Measurements from ENCODE around the gene CA10.
A peak's percentile ranks its signal among the peaks of the same experiment; 100 is the strongest.

CA10 gene

GRCh38 chr17:51955245-51955644 is 203.3 kb downstream of the CA10 start:
- no peak overlapping the region for H3K14ac ChIP-seq (ENCODE audit: low read length)
- peaks cover 0 to 1% of the 10 kb centered on the region in 2 experiments for H3K4me1 ChIP-seq (ENCODE audit: control insufficient read depth in 1 of 2, insufficient read depth in 2 of 2, low read length in 2 of 2)
- H2AFZ ChIP-seq (ENCODE audit: insufficient read depth, low read length, poor library complexity), result no peak overlapping the region
- no peak overlapping the region for H3K4me2 ChIP-seq (ENCODE audit: low read length)
- H3K9me3 ChIP-seq (ENCODE audit: insufficient read depth, low read depth, low read length), result no peaks in the 10 kb centered on the region
- no peaks in the 10 kb centered on the region for H3K36me3 ChIP-seq (ENCODE audit: control insufficient read depth in 1 of 2, insufficient read depth in 2 of 2, low read length in 2 of 2)
- no peak overlapping the region for H3K18ac ChIP-seq (ENCODE audit: low read length)
- DNase-seq, result no peak
- H3K23ac ChIP-seq (ENCODE audit: low read length), result no peak overlapping the region
- H3K27ac ChIP-seq (ENCODE audit: low read depth, low read length), result no peak overlapping the region
- no CpG with 5 or more reads among the region's 2 CpGs for WGBS (ENCODE audit: extremely low coverage, insufficient coverage, insufficient read length)
- H2BK5ac ChIP-seq (ENCODE audit: low read depth, low read length, poor library complexity), result no peak overlapping the region
- no peaks in the 10 kb centered on the region for H3K27me3 ChIP-seq (ENCODE audit: insufficient read depth, low read length)
- no peaks in the 10 kb centered on the region for H3K79me2 ChIP-seq (ENCODE audit: control insufficient read depth, insufficient read depth, low read length, poor library complexity)
- peak overlapping the region; percentile 11 for H4K91ac ChIP-seq (ENCODE audit: low read depth, low read length)
- no peak overlapping the region for H2AK5ac ChIP-seq (ENCODE audit: low read length)
- H3K79me1 ChIP-seq (ENCODE audit: low read length), result no peaks in the 10 kb centered on the region
- H4K8ac ChIP-seq (ENCODE audit: low read depth, low read length), result no peak overlapping the region
- H3K4me3 ChIP-seq (ENCODE audit: low read depth, low read length), result no peak overlapping the region
- H2BK12ac ChIP-seq (ENCODE audit: low read length), result no peak overlapping the region
- H3K9ac ChIP-seq (ENCODE audit: low read length), result no peak overlapping the region
- H2BK120ac ChIP-seq (ENCODE audit: insufficient read depth, low read length, poor library complexity), result no peak overlapping the region
- H3K4ac ChIP-seq (ENCODE audit: low read depth, low read length), result no peak overlapping the region
- H4K12ac ChIP-seq (ENCODE audit: low read depth, low read length), result no peak overlapping the region

GRCh38 chr17:51954232-51954765 is 204.2 kb downstream of the CA10 start:
- Histone ChIP-seq H3K4ac (ENCODE audit: low read depth, low read length) (no peak overlapping the region), H3K9me3 (ENCODE audit: insufficient read depth, low read depth, low read length) (no peaks in the 10 kb centered on the region), H2BK12ac (ENCODE audit: low read length) (no peak overlapping the region), H4K8ac (ENCODE audit: low read depth, low read length) (no peak overlapping the region), H2AK5ac (ENCODE audit: low read length) (no peak overlapping the region), H3K4me2 (ENCODE audit: low read length) (no peak overlapping the region), H2BK5ac (ENCODE audit: low read depth, low read length, poor library complexity) (no peak overlapping the region), H3K79me2 (ENCODE audit: control insufficient read depth, insufficient read depth, low read length, poor library complexity) (no peaks in the 10 kb centered on the region), H3K36me3 (ENCODE audit: control insufficient read depth in 1 of 2, insufficient read depth in 2 of 2, low read length in 2 of 2) (no peaks in the 10 kb centered on the region), H3K27ac (ENCODE audit: low read depth, low read length) (no peak overlapping the region), H3K4me3 (ENCODE audit: low read depth, low read length) (no peak overlapping the region), H2BK120ac (ENCODE audit: insufficient read depth, low read length, poor library complexity) (no peak overlapping the region), H3K79me1 (ENCODE audit: low read length) (no peaks in the 10 kb centered on the region), H3K9ac (ENCODE audit: low read length) (no peak overlapping the region), H3K18ac (ENCODE audit: low read length) (no peak overlapping the region), H4K91ac (ENCODE audit: low read depth, low read length) (no peak overlapping the region), H2AFZ (ENCODE audit: insufficient read depth, low read length, poor library complexity) (no peak overlapping the region), H4K12ac (ENCODE audit: low read depth, low read length) (no peak overlapping the region), H3K4me1 (ENCODE audit: control insufficient read depth in 1 of 2, insufficient read depth in 2 of 2, low read length in 2 of 2) (peaks cover 0 to 1% of the 10 kb centered on the region in 2 experiments), H3K23ac (ENCODE audit: low read length) (no peak overlapping the region), H3K27me3 (ENCODE audit: insufficient read depth, low read length) (no peaks in the 10 kb centered on the region), H3K14ac (ENCODE audit: low read length) (no peak overlapping the region)
- DNase-seq, result no peak
- WGBS (ENCODE audit: extremely low coverage, insufficient coverage, insufficient read length), result no CpG with 5 or more reads among the region's 2 CpGs

DNA sequence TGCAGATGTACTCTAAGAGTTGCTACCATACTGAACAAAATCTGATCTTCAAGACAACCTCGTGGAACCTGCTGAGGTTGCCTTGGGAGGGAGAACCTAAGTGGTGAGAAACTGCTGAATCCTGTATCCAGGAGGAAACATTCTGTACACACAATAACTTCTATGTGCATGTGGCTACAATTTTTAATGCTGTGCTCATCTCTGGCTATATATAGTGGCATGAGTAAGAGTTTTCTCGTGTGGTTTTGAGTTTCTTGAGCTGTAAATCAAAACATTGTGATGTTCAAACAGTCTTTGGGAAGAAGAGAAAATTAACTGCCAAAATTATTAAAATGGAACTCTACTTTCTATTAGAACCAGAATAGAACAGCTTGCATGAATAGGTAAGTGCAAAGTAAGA is 206.8 kb downstream of the CA10 start:
- WGBS (ENCODE audit: extremely low coverage, insufficient coverage, insufficient read length), result no CpG with 5 or more reads among the region's 2 CpGs
- Histone ChIP-seq H2BK5ac (ENCODE audit: low read depth, low read length, poor library complexity) (no peak overlapping the region), H2AK5ac (ENCODE audit: low read length) (no peak overlapping the region), H3K23ac (ENCODE audit: low read length) (no peak overlapping the region), H3K9ac (ENCODE audit: low read length) (no peak overlapping the region), H2BK12ac (ENCODE audit: low read length) (no peak overlapping the region), H3K27me3 (ENCODE audit: insufficient read depth, low read length) (no peaks in the 10 kb centered on the region), H3K4ac (ENCODE audit: low read depth, low read length) (no peak overlapping the region), H3K79me2 (ENCODE audit: control insufficient read depth, insufficient read depth, low read length, poor library complexity) (no peaks in the 10 kb centered on the region), H2AFZ (ENCODE audit: insufficient read depth, low read length, poor library complexity) (no peak overlapping the region), H4K12ac (ENCODE audit: low read depth, low read length) (no peak overlapping the region), H4K91ac (ENCODE audit: low read depth, low read length) (no peak overlapping the region), H2BK120ac (ENCODE audit: insufficient read depth, low read length, poor library complexity) (no peak overlapping the region), H3K27ac (ENCODE audit: low read depth, low read length) (no peak overlapping the region), H4K8ac (ENCODE audit: low read depth, low read length) (no peak overlapping the region), H3K4me3 (ENCODE audit: low read depth, low read length) (no peak overlapping the region), H3K36me3 (ENCODE audit: control insufficient read depth in 1 of 2, insufficient read depth in 2 of 2, low read length in 2 of 2) (no peaks in the 10 kb centered on the region), H3K18ac (ENCODE audit: low read length) (no peak overlapping the region), H3K14ac (ENCODE audit: low read length) (no peak overlapping the region), H3K9me3 (ENCODE audit: insufficient read depth, low read depth, low read length) (no peaks in the 10 kb centered on the region), H3K4me1 (ENCODE audit: control insufficient read depth in 1 of 2, insufficient read depth in 2 of 2, low read length in 2 of 2) (peaks cover 0 to 1% of the 10 kb centered on the region in 2 experiments), H3K4me2 (ENCODE audit: low read length) (no peak overlapping the region), H3K79me1 (ENCODE audit: low read length) (no peaks in the 10 kb centered on the region)
- no peak for DNase-seq

- no peak overlapping the region for H4K8ac ChIP-seq (ENCODE audit: low read depth, low read length)
- H3K4me2 ChIP-seq (ENCODE audit: low read length), result no peak overlapping the region
- H3K79me1 ChIP-seq (ENCODE audit: low read length), result no peaks in the 10 kb centered on the region
- no peak overlapping the region for H2AK5ac ChIP-seq (ENCODE audit: low read length)
- no peak overlapping the region for H2AFZ ChIP-seq (ENCODE audit: insufficient read depth, low read length, poor library complexity)
- H3K14ac ChIP-seq (ENCODE audit: low read length), result no peak overlapping the region
- no peak overlapping the region for H2BK120ac ChIP-seq (ENCODE audit: insufficient read depth, low read length, poor library complexity)
- H3K4me1 ChIP-seq (ENCODE audit: control insufficient read depth in 1 of 2, insufficient read depth in 2 of 2, low read length in 2 of 2), result no peaks in the 10 kb centered on the region
- H3K4me3 ChIP-seq (ENCODE audit: low read depth, low read length), result no peak overlapping the region
- H2BK12ac ChIP-seq (ENCODE audit: low read length), result no peak overlapping the region
- no peaks in the 10 kb centered on the region for H3K36me3 ChIP-seq (ENCODE audit: control insufficient read depth in 1 of 2, insufficient read depth in 2 of 2, low read length in 2 of 2)
- no peak overlapping the region for H3K23ac ChIP-seq (ENCODE audit: low read length)
- no peak overlapping the region for H4K91ac ChIP-seq (ENCODE audit: low read depth, low read length)
- no peak for DNase-seq
- H3K79me2 ChIP-seq (ENCODE audit: control insufficient read depth, insufficient read depth, low read length, poor library complexity), result no peaks in the 10 kb centered on the region
- no peaks in the 10 kb centered on the region for H3K9me3 ChIP-seq (ENCODE audit: insufficient read depth, low read depth, low read length)
- H3K27ac ChIP-seq (ENCODE audit: low read depth, low read length), result no peak overlapping the region
- no peak overlapping the region for H3K9ac ChIP-seq (ENCODE audit: low read length)
- H2BK5ac ChIP-seq (ENCODE audit: low read depth, low read length, poor library complexity), result no peak overlapping the region
- no peaks in the 10 kb centered on the region for H3K27me3 ChIP-seq (ENCODE audit: insufficient read depth, low read length)
- no peak overlapping the region for H4K12ac ChIP-seq (ENCODE audit: low read depth, low read length)
- no CpG with 5 or more reads among the region's 4 CpGs for WGBS (ENCODE audit: extremely low coverage, insufficient coverage, insufficient read length)
- H3K18ac ChIP-seq (ENCODE audit: low read length), result no peak overlapping the region
- H3K4ac ChIP-seq (ENCODE audit: low read depth, low read length), result no peak overlapping the region
Measured at GRCh38 chr17:51948128-51948527, 210.4 kb downstream of the CA10 start.

Data from trophoblast cell (in vitro differentiated cells and primary cell).